ENCODE data around the gene GPATCH8.
A peak's percentile ranks its signal among the peaks of the same experiment; 100 is the strongest.
"Not testable (repeated sequence)": the region's sequence is repeated elsewhere in the genome, so short reads cannot be mapped to it uniquely, and the experiment has no call there.

GPATCH8 gene

DNA sequence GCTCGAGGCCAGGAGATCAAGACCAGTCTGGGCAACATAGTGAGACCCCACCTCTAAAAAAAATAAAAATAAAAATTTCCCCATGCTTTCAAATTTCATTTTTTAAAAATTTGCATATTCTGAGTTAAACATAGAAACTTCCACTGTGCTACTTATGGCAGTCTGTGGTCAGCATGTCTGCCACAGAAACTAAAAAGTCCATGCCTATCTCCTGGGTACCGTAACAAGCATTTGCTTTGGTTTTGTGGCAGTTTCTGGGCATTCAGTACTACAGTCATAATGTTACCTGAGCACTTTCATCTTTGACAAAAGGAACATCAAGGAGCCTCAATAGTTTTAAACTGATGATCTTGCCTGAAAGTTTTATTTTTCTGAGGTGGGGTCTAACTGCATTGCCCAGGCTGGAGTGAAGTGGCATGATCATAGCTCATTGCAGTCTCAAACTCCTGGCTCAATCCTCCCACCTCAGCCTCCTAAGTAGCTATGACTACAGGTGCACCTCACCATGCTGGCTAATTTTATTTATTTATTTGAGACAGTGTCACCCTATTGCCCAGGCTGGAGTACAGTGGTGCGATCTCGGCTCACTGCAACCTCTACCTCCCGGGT is 100.5 kb downstream of the GPATCH8 start:
- FAIRE-seq (no peak), DNase-seq (ENCODE audit: insufficient read length) (no peak)
- no peak for TF ChIP-seq POLR2A (IDR thresholded peaks at IDR 0.05; ENCODE audit: low read depth, low read length)
- no peak for TF ChIP-seq POLR2AphosphoS5 (IDR thresholded peaks at IDR 0.05; ENCODE audit: low read depth, low read length)
- no peak for TF ChIP-seq TAF1 (IDR thresholded peaks at IDR 0.05; ENCODE audit: borderline replicate concordance, low read depth, low read length)

GRCh38 chr17:44400226-44400847 is 102.9 kb downstream of the GPATCH8 start:
- FAIRE-seq = peak; percentile 81

DNA sequence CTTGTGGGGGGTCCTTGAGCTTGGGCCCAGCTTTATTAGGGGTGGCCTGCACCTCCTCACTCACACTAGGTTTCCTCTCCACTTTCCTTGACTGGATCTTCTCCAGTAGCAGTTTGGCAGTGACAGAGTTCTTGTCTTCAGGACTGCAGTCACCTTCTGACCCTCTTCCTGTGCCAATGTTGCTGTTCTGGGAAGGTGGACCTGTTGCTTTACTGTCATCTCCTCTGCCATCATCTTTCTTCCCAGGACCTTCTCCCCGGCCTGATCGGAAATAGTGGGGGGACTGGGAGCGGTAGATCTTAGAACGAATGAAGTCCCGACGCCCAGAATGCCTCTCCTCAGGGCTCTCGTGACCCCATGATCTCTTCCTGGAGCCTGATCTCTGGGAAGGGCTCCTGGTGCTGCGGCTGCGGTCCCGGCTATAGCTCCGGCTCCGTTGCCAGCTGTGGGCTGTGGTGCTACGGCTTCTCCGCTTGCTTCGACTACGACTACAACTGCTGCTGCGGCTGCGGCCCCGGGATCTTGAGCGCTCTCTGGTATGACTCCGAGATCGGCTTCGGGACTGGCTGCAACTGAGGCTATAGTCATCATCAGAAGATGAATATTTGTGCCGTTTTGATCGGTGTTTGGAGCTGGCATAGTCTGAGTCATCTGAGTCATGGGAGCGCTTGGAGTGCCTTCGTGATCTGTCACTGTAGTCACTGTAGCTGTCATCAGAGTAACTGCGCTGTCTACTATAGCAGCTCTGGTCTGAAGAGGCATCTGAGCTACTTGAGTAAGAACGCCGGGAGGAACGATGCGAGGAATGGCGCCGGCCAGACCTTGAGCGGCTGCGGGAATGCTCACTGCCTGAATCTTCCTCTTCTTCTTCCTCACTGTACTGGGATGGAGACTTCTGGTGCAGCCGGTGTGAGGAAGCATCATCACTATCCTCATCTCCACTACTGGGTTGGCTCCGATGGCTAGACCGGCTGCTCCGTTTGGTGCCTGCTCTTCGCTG is 104.2 kb downstream of the GPATCH8 start:
- DNase-seq (ENCODE audit: insufficient read length) (no peak), FAIRE-seq (no peak)
- no peak for TF ChIP-seq TAF1 (IDR thresholded peaks at IDR 0.05; ENCODE audit: borderline replicate concordance, low read depth, low read length)

More at GRCh38 chr17:44400226-44400847, 102.9 kb downstream of the GPATCH8 start:
- DNase-seq (ENCODE audit: insufficient read length) = no peak
- TF ChIP-seq TAF1 (IDR thresholded peaks at IDR 0.05; ENCODE audit: borderline replicate concordance, low read depth, low read length) (no peak), POLR2A (IDR thresholded peaks at IDR 0.05; ENCODE audit: low read depth, low read length) (no peak), POLR2AphosphoS5 (IDR thresholded peaks at IDR 0.05; ENCODE audit: low read depth, low read length) (no peak)

DNA sequence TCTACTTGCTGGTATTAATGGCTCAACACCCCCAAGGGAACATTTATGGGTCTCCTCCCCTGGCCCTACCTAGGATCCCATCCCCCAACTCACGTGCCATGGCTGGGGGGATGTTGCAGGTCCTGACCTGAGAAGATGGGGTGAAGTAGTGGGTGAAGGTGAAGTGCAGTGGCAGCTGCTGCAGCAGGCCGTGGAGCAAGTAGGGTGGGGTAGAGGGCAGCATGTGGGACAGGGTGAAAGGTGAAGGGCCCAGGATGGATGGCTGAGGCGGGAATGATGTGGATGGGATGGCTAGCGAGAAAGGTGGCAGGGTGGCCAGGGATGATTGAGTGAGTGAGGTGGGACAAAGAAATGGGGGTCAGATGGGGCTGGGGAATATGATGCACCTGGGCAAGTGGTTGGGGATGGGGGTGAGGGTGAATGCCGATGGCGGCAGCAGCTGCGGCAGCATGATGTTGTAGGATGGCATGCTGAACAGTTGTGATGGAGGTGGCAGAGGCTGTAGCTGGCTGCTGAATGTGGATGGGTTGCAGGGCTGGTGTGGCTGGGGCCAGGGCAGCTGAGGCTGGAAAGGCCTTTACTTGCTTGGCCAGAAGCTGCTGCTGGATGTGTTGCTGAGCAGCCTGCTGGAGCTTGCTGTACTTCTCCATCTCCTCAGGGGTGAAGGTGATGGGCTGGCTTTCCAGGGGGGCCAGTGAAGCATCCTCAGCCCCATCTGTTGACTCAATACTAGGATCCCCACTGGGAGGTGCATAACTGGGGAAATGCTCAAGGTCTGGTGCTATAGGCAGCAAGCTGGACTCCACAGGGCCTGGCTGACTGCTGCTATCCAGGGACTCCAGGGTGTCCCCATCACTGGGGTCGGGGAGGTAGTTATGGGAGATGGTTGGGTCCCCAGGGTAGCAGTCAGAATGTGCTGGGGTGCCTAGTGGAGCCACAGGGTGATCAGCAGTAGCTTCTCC is 105.4 kb downstream of the GPATCH8 start:
- FAIRE-seq = no peak
- TF ChIP-seq POLR2A (IDR thresholded peaks at IDR 0.05; ENCODE audit: low read depth, low read length) = no peak
- TF ChIP-seq POLR2AphosphoS5 (IDR thresholded peaks at IDR 0.05; ENCODE audit: low read depth, low read length) = peak; percentile 12; the same call in 1 of the 2 replicates
- no peak for DNase-seq (ENCODE audit: insufficient read length)

- no peak for DNase-seq (ENCODE audit: insufficient read length)
- FAIRE-seq = no peak
- TF ChIP-seq POLR2A (IDR thresholded peaks at IDR 0.05; ENCODE audit: low read depth, low read length) (no peak), POLR2AphosphoS5 (IDR thresholded peaks at IDR 0.05; ENCODE audit: low read depth, low read length) (no peak)
Observed at GRCh38 chr17:44396946-44397345, 106.3 kb downstream of the GPATCH8 start.

DNA sequence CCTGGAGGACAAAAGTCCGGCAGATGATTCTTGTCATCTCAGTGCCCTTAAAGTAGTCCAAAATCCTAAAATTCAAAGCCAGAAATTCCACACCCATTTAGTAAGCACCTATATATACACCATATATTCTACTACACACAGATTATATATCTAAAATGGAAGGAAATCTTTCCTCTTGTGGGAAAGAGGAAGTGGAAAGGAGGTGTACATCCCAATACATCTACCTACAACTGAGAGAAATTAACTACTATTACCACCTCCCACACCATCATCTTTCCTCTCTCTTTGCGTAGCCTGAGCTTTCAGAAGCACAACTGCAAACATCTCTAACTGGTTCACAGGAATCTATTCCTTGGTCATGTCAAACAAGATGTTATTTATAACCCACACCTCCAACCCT is 108.4 kb downstream of the GPATCH8 start:
- DNase-seq (ENCODE audit: insufficient read length) (no peak), FAIRE-seq (no peak)
- no peak for TF ChIP-seq POLR2AphosphoS5 (IDR thresholded peaks at IDR 0.05; ENCODE audit: low read depth, low read length)
- no peak for TF ChIP-seq TAF1 (IDR thresholded peaks at IDR 0.05; ENCODE audit: borderline replicate concordance, low read depth, low read length)
- TF ChIP-seq POLR2A (IDR thresholded peaks at IDR 0.05; ENCODE audit: low read depth, low read length) = no peak

- FAIRE-seq; DNase-seq (ENCODE audit: insufficient read length): not testable (repeated sequence)
Observed at GRCh38 chr17:44394112-44394511, 109.1 kb downstream of the GPATCH8 start.

DNA sequence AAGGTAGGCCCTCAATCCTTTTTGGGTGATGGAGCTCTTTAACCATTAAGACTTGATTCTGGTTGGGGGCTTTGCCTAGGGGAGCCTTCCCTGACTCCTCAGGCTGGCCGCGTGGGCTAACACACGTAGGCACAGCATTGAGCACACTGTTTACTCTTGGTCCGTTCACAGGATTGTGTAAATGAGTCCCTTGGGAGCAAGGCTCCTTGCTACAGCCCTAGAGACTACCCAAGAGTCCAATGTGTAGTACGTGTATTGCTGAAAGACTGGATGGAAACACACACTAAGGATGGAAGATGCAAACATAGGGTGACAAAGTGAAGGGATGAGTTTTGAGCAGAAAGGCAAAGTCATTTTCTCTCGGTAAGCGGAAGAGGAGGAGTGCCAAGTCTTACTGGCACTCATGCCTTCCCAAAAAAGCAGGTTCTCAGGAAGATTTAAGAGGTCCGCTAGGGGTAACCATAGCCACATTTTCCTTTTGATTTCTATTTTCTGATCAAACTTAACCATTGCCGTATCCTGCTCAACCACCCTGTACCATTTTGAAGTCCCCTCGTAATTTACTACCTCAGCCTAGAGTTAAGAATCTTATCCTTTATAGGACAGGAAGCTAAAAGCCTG is 112.8 kb downstream of the GPATCH8 start:
- FAIRE-seq = no peak
- TF ChIP-seq TAF1 (IDR thresholded peaks at IDR 0.05; ENCODE audit: borderline replicate concordance, low read depth, low read length) (no peak), POLR2A (IDR thresholded peaks at IDR 0.05; ENCODE audit: low read depth, low read length) (no peak), POLR2AphosphoS5 (IDR thresholded peaks at IDR 0.05; ENCODE audit: low read depth, low read length) (no peak)
- DNase-seq (ENCODE audit: insufficient read length) = no peak

DNA sequence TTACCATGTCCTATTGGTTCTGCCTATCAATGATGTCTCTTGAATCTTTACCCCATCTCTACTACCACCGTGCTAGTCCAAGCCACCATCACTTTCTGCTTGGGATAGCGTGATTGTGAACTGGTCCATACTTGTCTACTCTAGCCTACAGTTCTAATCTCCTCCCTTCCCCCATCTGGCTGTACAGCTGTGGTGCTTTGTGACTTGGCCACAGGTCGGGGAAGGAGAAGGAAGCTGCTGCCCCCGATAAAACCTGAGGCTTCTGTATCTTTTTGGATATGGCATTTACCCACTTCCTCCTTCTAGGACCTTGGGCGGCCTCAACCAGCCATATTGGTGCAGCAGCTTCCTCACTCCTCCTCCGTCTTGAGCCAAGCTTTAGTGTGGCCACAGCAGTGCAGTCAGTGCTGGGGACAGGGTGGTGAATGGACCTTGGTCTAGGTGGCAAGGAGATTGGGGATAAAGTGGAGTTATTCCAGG is 113.4 kb downstream of the GPATCH8 start:
- no peak for FAIRE-seq
- DNase-seq (ENCODE audit: insufficient read length) = no peak

GRCh38 chr17:44389281-44389680 is 113.9 kb downstream of the GPATCH8 start, which contains the start of gene ITGA2B:
ITGA2B (minus strand) TSS chr17:44389649; CDS start chr17:44389473, 176 bp downstream.
- FAIRE-seq (no peak), DNase-seq (ENCODE audit: insufficient read length) (no peak)
- TF ChIP-seq TAF1 (IDR thresholded peaks at IDR 0.05; ENCODE audit: borderline replicate concordance, low read depth, low read length) = no peak

More for the DNA sequence above, 113.4 kb downstream of the GPATCH8 start:
- TF ChIP-seq POLR2A (IDR thresholded peaks at IDR 0.05; ENCODE audit: low read depth, low read length) = no peak
- TF ChIP-seq POLR2AphosphoS5 (IDR thresholded peaks at IDR 0.05; ENCODE audit: low read depth, low read length) = no peak
- no peak for TF ChIP-seq TAF1 (IDR thresholded peaks at IDR 0.05; ENCODE audit: borderline replicate concordance, low read depth, low read length)

Measured in GM12892 (cell line).